GM18520 (cell line): ENCODE results near the gene SIRT4.
"Not testable (repeated sequence)": the region's sequence is repeated elsewhere in the genome, so short reads cannot be mapped to it uniquely, and the experiment has no call there.

Source experiments
- ATAC-seq: cut with Tn5 transposase; IDR thresholded peaks from one replicate; pipeline ENCODE4 v1.9.1; 2021; ENCODE audit not compliant: unreplicated experiment

Gene SIRT4, protein sequence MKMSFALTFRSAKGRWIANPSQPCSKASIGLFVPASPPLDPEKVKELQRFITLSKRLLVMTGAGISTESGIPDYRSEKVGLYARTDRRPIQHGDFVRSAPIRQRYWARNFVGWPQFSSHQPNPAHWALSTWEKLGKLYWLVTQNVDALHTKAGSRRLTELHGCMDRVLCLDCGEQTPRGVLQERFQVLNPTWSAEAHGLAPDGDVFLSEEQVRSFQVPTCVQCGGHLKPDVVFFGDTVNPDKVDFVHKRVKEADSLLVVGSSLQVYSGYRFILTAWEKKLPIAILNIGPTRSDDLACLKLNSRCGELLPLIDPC

DNA sequence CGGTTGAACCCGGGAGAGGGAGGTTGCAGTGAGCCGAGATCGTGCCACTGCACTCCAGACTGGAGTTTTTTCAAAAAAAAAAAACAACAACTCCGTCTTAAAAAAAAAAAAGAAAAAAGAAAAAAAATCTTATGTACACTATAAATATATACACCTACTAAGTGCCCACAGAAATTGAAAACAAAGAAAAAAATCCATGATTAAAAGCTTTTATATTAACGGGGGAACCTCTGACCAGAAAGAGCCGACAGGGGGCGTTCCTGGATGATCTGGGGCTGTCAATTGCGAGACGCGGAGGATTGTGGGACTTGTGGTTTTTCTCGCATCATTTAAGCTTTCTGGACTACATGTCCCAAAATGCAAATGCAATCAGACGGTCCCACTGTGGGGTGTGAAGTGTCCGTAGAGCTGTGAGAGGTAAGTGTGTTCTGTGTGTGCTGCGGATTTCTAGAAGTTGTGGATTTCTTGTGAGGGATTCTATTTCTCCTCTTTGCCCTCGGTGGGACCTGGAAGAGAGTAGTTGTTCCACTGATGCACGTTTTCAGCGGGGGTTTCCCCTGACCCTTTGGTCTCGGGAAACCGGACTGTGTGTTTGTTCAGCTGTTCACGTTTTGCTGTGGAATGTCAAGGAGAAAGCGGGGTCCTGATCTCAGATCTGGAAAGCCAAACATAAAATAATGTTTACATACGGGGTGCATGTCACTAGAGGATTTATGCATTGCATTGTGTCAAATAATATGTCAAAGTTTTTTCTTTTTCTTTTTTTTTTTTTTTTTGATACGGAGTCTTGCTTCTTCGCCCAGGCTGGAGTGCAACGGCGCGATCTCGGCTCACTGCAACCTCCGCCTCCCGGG, at the start of gene SIRT4:
TSS of gene SIRT4 (plus strand) at position 360 of the 854 bp plus-strand sequence. CDS start 1,241 bp downstream, outside the sequence.
- ATAC-seq = peak; percentile 94

DNA sequence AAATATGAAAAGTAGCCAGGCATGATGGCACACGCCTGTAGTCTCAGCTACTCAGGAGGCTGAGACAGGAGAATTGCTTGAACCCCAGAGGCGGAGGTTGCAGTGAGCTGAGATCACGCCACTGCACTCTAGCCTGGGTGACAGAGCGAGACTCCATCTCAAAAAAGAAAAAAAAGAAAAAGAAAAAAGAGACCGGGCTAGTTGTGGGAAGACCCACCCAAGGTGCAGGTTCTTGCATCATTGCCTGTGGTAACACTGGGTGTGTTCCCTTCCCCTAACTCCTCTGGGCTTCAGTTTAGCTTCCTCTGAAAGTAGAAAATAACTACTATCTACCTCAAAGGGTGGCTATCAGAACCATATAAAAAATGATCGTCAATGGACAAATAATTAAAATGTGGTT, 48.8 kb upstream of the SIRT4 start:
- ATAC-seq = not testable (repeated sequence)

DNA sequence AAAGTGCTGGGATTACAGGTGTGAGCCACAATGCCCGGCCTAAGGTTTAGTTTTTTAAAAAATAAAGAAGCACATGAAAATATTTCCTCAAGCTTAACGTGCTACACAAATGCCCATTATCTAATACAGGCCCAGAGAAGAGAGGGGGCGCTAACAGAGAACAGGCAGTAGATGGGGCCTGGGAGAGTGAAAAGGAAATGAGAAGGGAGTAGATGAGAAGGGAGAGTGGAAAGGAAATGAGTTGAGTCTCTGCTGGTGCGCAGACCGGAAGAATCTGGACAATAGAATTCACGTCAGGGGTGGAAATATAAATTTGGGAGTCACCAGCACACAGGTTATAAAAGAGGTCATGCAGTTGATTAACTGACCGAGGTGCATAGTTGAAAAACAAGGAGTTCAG, 47.3 kb upstream of the SIRT4 start:
- ATAC-seq = no peak

DNA sequence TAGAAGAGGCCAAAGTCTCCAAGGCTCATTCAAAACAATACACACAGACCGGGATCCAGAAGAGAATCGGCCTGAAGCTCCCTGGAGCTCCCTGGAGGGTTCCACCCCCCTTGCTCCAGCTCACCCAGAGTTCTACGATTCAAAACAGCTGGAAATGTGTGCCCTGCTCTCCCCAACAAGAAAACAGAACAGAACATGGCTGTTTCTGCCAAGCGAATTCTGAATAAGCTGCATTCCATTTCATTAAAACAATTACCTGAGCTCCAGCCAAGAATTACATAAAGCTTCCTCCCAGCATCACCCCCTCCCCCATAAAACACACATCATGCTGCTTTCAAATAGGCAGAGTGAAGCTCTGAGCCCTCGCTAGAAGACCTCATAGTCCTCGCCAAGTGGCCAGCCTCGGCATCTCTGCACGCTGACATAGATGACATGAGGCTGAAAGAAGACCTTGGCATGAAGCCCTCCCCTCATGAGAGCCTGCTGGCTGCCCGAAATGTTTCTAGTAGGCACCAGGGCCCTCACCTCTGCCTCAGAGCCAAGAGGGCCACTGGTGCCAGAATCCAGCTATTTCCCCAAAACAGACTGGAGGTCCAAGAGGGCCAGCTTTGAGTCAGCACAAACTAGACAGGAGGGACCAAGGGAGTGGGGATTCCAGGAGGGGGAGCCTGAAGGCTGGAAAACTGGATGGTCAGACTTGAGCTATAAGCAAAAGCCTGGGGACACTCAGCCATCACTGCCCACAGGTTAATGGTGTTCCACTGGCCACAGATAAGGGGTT, 44.9 kb upstream of the SIRT4 start:
- no peak for ATAC-seq

DNA sequence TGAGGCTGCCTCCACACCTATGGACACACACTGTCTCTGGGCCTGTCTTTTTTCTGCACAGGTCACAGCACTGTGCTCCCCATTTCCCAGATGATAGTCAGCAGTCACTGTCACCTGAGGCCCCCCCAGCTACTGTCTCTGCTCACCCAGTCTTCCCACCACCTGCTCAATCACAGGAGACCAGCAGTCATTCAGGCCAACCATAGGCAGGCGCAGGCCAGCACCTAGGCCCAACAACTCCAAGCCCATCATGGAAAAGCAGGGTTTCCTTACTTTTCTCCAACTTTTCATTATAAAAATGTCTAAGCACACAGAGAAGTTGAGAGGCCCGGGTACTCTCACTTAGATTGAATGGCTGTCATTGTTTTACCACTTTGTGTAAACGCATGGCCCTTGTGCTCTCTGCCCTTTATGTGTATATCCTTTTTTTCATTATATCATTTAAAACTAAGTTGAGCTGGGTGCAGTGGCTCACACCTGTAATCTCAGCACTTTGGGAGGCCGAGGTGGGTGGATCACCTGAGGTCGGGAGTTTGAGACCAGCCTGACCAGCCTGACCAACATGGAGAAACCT, 43.7 kb upstream of the SIRT4 start:
- no peak for ATAC-seq

DNA sequence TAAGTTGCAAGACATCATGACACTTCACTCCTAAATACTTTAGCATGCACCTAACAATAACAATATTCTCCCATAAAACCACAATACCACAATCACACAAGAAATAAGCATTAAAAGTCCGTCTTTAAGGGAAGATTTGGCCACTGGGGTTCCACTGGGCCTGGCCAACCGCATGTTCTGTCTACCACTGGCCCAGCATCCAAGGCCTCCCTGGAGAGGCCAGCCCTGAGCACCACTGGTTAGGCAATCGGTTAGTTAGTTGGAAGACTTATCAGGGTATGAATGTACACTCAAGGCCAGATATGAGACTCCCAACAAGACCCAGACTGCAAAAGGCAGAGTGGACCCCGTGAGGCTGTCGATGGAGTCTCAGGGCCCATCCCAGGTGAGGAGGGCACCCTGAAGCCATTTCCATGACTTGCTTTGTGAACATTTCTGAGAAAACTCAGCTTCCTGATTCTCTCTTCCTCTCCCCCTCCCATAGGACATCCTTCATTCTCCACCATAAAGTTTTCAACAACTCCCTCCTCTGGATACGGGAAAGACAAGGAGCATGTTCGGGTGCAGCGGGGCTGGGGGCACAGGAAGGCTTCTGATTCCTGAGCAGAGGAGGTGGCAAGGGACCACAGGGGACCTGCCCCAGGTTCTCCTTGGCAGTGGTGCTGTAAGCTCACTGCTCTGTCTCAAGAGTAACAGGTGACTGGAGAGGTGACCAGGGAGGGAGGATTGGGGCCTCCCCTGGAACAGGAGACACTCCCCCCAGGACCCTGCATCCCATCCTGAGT, 42.5 kb upstream of the SIRT4 start:
- no peak for ATAC-seq

DNA sequence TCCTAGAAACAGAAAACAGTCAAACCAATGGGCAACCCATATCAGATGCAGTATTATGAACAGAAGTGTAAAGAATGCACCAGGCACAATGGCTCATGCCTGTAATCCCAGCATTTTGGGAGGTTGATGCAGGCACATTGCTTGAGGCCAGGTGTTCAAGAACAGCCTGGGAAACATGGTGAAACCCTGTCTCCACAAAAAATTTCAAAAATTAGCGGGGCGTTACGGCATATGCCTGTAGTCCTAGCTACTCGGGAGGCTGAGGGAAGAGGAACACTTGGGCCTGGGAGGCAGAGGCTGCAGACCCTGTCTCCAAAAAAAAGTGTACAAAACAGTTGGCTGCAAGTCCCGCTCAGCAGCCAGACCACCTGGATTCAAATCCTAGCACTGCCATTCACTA, 41.5 kb upstream of the SIRT4 start:
- ATAC-seq = no peak

DNA sequence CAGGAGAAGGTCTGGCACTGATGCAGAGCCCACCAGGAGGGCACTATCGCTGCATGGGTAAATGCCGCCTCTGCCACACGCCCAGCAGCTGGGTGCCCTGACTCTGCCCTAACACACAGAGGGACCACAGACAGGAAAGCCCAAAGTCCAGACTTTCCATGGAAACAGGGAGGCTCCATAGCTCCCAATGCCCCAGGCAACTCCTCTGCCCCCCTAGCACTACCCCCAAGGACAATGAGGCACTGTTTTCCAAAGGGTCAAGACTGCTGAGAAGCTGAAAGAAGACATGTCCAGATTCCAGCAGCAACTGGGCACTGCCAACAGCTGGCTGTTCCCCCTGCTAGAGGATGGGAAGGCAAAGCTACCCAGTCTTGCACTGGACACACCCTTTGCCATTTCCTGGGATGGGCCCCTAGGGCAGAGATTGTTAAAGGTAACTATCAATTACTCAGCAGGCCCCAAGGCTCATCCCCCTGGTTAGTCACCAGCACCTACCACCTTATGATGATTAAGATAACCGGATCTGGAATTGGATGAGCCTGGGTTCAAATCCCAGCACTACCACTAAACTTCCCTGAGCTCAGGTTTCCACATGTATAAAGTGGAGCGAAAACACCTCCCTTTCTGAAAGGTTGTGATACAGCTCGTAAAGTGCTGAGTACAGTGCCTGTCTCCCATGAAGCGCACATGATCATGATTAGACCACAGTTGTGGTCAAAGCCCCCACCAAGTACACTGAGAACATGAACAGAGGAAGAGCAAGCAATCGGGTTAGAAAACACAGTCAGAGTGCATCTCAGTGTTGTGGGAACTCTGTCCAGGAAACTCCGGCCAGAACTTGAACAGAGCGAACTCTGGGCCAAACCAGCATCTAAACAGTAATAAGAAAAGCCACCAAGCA, 39.9 kb upstream of the SIRT4 start:
- no peak for ATAC-seq

DNA sequence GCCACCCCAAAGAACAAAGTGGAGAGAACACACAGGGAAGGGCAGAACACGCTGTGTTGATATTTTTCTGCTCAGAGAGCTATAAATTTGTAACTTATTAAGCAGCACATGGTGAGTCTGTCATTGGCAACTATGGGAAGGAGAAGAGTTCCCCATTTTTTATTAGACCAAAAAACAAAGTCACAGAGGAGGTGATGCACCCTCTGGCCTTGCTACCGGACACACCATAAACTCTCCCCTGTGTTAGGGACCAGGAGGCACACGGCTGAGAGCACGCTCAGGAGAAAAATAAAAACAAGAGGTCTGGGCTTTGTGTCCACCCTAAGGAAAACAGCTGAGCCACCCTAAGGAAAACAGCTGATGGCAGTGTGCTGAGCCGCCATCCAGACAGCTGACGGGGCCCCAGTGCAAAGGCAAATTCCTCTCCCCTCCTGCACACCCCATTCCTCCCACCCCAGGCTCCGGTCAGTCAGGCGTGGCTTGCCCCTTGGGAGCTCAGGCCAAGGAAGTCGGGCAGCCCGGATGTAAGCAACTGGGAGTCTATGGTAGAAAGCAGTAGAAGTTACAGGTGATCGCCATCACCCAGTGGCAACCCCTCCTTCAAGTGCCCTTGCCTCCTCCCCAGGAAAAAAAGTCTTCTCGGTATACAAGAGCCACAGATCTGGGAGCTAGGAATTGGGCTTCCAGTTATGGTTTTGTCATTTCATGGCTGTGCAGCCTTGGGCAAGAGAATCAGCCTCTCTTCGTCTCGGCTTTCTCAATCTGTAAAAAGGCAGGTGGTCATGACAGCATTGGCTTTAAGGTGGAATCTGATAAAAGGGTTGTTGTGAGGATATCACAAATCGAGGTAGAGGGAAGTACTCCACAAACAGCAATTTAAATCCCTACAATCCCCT, 39.0 kb upstream of the SIRT4 start:
- no peak for ATAC-seq

DNA sequence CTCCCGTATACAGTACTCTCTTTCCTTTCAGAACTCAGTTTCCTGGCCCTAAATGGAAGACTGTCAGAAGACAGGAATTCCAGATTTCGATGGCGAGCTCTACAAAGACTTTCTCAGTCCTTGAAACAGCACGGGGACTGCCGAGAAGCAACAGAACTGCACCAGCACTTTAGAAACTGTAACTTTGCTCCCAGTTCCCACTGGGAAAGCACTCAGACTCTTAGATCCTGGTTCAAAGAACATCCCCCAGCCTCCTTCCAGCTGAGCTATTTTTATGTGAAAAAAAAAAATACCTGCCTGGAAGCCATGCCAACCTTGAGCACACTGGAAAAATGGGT, 38.4 kb upstream of the SIRT4 start:
- ATAC-seq = no peak

DNA sequence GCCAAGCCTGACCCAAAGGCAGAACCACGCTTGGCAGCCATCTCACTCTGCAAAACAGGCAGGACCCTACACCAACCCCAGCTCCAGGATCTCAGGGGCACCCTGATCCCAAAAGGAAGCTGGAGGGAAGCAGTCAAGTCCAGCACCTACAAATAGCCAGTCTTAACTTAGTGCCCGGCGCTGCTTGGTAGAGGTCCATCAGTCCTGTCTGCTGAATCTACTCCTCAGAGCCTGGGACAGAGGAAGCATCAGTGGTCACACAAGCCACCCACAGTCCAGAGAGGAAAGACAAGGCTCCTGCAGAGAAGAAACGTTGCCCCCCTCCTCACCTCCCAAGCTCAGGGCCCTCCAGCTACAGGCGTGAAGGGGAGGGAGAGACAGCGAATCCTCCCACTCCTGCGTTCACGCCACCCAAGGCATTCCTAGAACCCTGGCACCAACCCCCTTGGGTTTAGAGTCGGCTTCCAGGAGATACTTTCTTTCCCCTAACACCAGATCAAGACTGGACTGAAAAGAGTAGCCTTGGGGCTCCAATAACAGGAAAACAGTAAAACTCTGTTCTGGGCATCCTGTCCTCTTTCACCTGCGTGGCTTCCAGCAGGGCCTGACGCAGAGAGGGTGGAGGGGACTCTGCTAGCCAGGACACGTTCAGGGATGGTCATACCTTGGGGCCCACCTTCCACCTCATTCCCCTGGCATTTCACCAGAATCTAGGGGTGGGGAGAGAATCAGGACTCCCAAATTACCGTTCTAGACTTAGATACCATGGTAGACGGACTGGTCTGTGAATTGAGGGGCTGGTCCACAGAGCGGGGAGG, 37.8 kb upstream of the SIRT4 start:
- ATAC-seq = no peak

DNA sequence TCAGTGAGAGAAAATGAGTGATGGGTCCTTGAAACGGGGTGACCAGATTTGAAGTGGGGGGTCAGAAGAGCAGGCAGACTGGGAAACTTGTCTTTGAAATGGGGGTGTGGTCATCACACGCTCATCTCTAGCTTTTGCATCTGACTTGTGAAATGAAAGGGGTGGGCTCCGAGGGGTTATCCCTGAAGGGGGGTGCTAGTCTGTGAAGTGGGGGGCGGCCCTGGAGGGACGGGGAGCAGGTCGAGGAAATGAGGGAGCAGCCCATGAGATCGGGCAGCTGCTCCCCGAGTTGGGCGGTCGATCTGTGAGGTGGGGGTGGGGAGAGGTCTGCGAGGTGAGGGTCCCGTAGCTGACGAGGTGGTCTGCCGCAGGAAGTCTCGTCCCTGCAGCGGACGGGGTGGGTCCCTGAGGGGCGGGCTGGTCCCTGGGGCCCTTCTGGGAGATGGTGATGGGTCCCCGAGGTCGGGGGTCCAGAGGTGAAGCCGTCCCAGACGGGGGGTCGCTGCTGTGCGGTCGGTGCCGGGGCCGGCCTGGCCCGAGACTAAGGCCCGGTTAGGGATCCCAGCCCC, 37.1 kb upstream of the SIRT4 start:
- ATAC-seq = no peak

DNA sequence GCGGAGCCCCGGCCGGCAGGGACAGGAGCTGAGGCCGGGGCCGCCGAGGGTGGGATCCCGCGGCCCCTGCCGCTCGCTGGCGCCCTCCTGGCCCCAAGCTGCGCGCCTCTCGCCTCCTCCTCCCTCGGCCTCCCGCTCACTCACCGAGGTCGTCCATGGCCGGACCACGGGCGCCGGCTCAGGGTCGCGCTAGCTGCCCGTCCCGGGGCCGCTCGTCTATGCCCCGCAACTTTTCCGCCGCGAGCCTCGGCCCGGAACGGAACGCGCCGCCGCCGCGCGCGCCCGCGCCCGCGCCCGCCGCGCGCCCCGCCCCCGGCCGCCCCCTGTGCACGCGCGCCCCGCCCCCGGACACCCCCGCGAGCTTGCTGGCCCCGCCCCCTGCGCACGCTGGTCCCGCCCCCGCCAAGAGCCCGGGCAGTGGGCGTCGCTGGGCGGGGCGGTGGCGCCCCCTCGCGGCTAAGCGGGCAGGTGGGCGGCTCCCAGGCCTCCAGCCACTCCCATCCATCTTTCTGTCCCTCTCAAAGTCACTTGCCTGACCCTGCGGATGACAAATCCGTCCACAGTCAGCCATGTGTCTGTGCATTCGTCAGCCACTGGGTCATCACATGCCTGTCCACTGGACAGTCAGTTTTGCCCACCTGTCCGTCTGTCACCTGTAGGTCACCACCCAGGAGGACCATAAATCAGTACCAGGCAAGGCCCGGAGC, 36.5 kb upstream of the SIRT4 start, which contains the start of gene PXN:
TSS of gene PXN (minus strand) at position 258 of the 707 bp plus-strand sequence. CDS start at position 157, 101 bp downstream.
- ATAC-seq = peak; percentile 39

DNA sequence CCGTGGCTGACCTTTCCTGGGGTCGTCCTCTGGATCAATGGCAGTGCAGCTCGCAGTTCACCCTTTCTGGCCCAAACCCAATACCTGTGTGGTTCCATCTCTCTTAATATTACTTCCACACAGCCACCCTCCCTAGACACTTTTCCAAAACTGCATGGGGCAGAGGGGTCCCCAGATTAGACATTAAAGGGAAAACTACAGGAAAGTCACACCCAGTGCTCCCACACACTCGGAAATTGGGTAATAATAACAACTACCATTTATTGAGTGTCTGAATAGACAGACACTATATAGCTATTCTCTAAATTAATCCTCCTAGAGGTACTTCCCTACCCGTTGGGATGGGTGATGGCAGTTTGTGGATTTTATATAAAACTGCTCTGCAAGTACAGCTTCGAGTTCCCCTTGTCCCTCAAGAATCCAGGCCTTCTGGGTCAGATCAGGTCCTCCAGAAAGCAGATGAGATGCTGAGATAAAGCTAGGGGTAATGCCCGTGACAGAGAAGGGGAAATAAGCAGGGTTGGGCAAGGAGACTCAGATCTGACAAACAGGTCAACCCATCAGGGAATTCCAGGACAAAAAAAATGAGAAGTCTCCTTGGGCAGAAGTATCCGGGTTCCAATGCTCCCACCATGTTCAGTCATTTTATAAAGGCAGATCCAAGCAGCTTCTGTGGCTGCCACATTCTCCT, 35.8 kb upstream of the SIRT4 start:
- no peak for ATAC-seq

DNA sequence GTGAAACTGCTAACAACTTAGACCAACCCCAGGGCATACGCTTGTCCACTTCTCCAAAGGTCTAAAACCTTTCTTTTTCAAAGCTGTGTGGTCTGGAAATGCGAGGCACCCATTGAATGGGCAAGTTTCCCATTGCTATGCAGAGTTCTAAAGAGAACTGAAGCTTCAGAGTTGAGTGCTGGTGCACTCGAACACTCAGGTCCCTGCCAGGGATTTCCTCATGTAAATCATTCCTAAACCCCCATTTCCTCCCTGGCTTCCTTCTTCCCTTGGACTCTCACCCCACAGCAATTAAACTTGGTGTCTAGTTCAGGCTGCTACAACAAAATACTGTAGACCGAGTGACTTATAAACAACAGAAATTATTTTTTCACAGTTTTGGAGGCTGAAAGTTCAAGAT, 34.4 kb upstream of the SIRT4 start:
- ATAC-seq = no peak

DNA sequence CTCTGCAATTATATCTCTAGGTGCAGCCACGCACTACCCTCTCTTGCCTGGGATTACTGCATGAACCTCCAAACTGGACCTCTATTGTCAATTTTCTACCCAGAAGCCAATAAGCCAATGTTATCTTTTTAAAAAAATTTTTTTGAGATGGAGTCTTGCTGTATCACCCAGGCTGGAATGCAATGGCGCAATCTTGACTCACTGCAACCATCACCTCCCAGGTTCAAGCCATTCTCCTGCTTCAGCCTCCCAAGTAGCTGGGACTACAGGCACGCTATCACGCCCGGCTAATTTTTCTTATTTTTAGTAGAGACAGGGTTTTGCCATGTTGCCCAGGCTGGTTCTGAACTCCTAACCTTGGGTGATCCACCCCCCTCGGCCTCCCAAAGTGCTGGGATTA, 25.4 kb upstream of the SIRT4 start:
- ATAC-seq = no peak
